HepG2 (cell line): ENCODE measurements around the gene DCK. TPM values are rescaled to one million over a fixed set of nuclear protein-coding genes. Genes with fewer than 3 reads are reported as not detected.

ENCODE experiments used
- ATM ChIP-seq: fragments of 450-650 bp; IDR thresholded peaks from 2 replicates; pipeline ENCODE4 v1.7.1; 2017; ENCODE audit warnings: mild to moderate bottlenecking, borderline replicate concordance
- DMAP1 ChIP-seq: IDR thresholded peaks from 2 replicates; pipeline ENCODE4 v1.6.1; 2016
- FIP1L1 ChIP-seq: fragments of 200-400 bp; formaldehyde crosslinking; IDR thresholded peaks from 2 replicates; pipeline ENCODE4 v1.6.1; 2018; ENCODE audit warnings: low read depth, mild to moderate bottlenecking, low read length, moderate library complexity, borderline replicate concordance; ENCODE audit not compliant: insufficient read depth
- GLI4 ChIP-seq: sonication (generic); formaldehyde crosslinking; IDR thresholded peaks from 2 replicates; pipeline ENCODE4 v1.5.1; 2020; ENCODE audit warnings: missing genetic modification reagents, mild to moderate bottlenecking, moderate library complexity, borderline replicate concordance
- IKZF4 ChIP-seq: sonication (generic); formaldehyde crosslinking; IDR thresholded peaks from 2 replicates; pipeline ENCODE4 v1.5.1; 2020; ENCODE audit warnings: borderline replicate concordance, mild to moderate bottlenecking, low read depth, missing genetic modification reagents; ENCODE audit errors: not compliant biosample characterization
- PCBP1 ChIP-seq: fragments of 200-400 bp; formaldehyde crosslinking; IDR thresholded peaks from 2 replicates; pipeline ENCODE4 v1.6.1; 2017; ENCODE audit warnings: mild to moderate bottlenecking, low read depth, low read length, borderline replicate concordance
- RFX3 ChIP-seq: IDR thresholded peaks from 2 replicates; pipeline ENCODE4 v1.6.1; 2016; ENCODE audit warnings: missing biosample characterization, missing genetic modification reagents
- RXRB ChIP-seq: IDR thresholded peaks from 2 replicates; pipeline ENCODE4 v1.6.1; 2016; ENCODE audit warnings: borderline replicate concordance, missing genetic modification reagents, missing compliant biosample characterization
- TOE1 ChIP-seq: sonication (generic); formaldehyde crosslinking; IDR thresholded peaks from 2 replicates; pipeline ENCODE4 v1.4.0; 2020; ENCODE audit warnings: mild to moderate bottlenecking, missing genetic modification reagents
- ZKSCAN1 ChIP-seq: fragments of 150-350 bp; IDR thresholded peaks from 2 replicates; pipeline ENCODE4 v1.6.1; 2014; ENCODE audit warnings: low read length
- ZNF20 ChIP-seq: sonication (generic); formaldehyde crosslinking; IDR thresholded peaks from 2 replicates; pipeline ENCODE4 v1.4.0; 2020; ENCODE audit warnings: mild to moderate bottlenecking, moderate library complexity, missing genetic modification reagents
- ZNF331 ChIP-seq: sonication (generic); formaldehyde crosslinking; IDR thresholded peaks from 2 replicates; pipeline ENCODE4 v1.4.0; 2020; ENCODE audit warnings: missing genetic modification reagents
- ZNF501 ChIP-seq: sonication (generic); formaldehyde crosslinking; IDR thresholded peaks from 2 replicates; pipeline ENCODE4 v1.5.1; 2020; ENCODE audit warnings: mild to moderate bottlenecking, moderate library complexity, missing genetic modification reagents
- ZSCAN21 ChIP-seq: sonication (generic); formaldehyde crosslinking; IDR thresholded peaks from 2 replicates; pipeline ENCODE4 v1.8.0; 2022; ENCODE audit warnings: mild to moderate bottlenecking, missing genetic modification reagents, moderate library complexity, borderline replicate concordance
- polyA plus RNA-seq, 8 experiments: library from polyadenylated mRNA; depleted of rRNA in 3 of 8; stranded (reverse) in 7 of 8; unstranded in 1 of 8; fragments of >200 nt; fragmentation: Illumina TruSeq in 4 of 8; extraction: Trizol in 4 of 8; gene quantifications; 2 replicates each; pipeline versions ENCODE4 v1.2.1 to v1.2.3, GENCODE V29; 2011 to 2016; ENCODE audit warnings: low read depth in 4 of 8, missing spikeins in 1 of 8, mixed read lengths in 1 of 8; ENCODE audit not compliant: insufficient read depth in 1 of 8
- total RNA-seq, 5 experiments: library from RNA; depleted of rRNA; stranded (reverse); fragments of >200 nt; fragmentation: Illumina TruSeq; extraction: Trizol; gene quantifications; 2 replicates each; pipeline ENCODE4 v1.2.3, GENCODE V29; 2016; ENCODE audit warnings: low read depth in 1 of 5
- TF ChIP-seq, protein P1 (sequence below): sonication (generic); formaldehyde crosslinking; IDR thresholded peaks from 2 replicates; pipeline ENCODE4 v1.8.1; 2023; ENCODE audit warnings: mild to moderate bottlenecking, missing genetic modification reagents
- TF ChIP-seq, protein P2 (sequence below): sonication (generic); formaldehyde crosslinking; IDR thresholded peaks from 2 replicates; pipeline ENCODE4 v1.4.0; 2020; ENCODE audit warnings: missing genetic modification reagents
- TF ChIP-seq, protein P3 (sequence below): sonication (generic); formaldehyde crosslinking; IDR thresholded peaks from 2 replicates; pipeline ENCODE4 v1.5.0; 2020; ENCODE audit warnings: mild to moderate bottlenecking, missing genetic modification reagents
- TF ChIP-seq, protein P4 (sequence below): sonication (generic); formaldehyde crosslinking; IDR thresholded peaks from 2 replicates; pipeline ENCODE4 v1.8.0; 2022; ENCODE audit warnings: missing genetic modification reagents, mild to moderate bottlenecking, moderate library complexity, borderline replicate concordance
- TF ChIP-seq, protein P5 (sequence below): sonication (generic); formaldehyde crosslinking; IDR thresholded peaks from 2 replicates; pipeline ENCODE4 v1.8.0; 2022; ENCODE audit warnings: mild to moderate bottlenecking, missing genetic modification reagents, moderate library complexity

DCK gene
- total and polyA plus RNA-seq, 2 of the 13 experiments (the other 11 are each of a cell fraction or from before 2014, with no cell fraction given), result 5.7 to 21.8 TPM

DNA sequence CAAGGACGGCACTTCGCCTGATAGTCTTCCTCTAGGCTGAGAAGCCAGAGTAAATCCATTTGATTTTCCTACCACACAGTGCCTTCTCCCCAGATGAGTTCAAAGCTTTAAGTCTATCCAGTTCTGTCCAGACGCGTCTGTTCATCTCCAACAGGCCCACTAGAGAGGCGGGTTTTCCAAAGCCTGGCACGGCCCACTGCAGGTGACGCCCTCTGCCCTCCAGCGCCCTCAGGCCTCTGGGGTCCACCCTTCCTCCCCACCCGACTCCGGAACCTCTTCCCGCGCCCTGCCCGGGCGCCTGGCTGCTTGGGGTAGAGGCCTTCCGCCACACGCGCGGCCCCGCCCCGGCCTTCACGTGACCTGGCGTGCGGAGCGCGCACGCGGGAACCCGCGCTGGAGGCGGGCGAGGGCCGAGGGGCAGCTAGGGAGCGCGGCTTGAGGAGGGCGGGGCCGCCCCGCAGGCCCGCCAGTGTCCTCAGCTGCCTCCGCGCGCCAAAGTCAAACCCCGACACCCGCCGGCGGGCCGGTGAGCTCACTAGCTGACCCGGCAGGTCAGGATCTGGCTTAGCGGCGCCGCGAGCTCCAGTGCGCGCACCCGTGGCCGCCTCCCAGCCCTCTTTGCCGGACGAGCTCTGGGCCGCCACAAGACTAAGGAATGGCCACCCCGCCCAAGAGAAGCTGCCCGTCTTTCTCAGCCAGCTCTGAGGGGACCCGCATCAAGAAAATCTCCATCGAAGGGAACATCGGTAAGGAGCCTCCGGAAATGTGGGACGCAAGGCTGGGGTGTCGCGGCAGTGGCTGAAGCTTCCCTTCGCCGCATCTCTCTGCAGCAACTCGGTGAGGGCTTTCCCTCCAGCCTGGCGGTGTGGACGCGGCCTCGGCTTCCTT lies at the start of gene DCK (continued):
- TF ChIP-seq, protein P1, sequence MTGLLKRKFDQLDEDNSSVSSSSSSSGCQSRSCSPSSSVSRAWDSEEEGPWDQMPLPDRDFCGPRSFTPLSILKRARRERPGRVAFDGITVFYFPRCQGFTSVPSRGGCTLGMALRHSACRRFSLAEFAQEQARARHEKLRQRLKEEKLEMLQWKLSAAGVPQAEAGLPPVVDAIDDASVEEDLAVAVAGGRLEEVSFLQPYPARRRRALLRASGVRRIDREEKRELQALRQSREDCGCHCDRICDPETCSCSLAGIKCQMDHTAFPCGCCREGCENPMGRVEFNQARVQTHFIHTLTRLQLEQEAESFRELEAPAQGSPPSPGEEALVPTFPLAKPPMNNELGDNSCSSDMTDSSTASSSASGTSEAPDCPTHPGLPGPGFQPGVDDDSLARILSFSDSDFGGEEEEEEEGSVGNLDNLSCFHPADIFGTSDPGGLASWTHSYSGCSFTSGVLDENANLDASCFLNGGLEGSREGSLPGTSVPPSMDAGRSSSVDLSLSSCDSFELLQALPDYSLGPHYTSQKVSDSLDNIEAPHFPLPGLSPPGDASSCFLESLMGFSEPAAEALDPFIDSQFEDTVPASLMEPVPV, result 0 out of 2 replicates have a peak, but pooled peaks have one; percentile 69
- no peak for TF ChIP-seq RFX3
- TF ChIP-seq FIP1L1, result no peak
- no peak for TF ChIP-seq ZKSCAN1
- no peak for TF ChIP-seq GLI4 (CRISPR knock-in tag)
- TF ChIP-seq RXRB (CRISPR knock-in tag), result peak; percentile 62
- peak; percentile 71; the same call in 1 of the 2 replicates for TF ChIP-seq ZNF501 (CRISPR knock-in tag)
- no peak for TF ChIP-seq IKZF4 (CRISPR knock-in tag)
- no peak for TF ChIP-seq TOE1 (CRISPR knock-in tag)
- TF ChIP-seq, protein P2, sequence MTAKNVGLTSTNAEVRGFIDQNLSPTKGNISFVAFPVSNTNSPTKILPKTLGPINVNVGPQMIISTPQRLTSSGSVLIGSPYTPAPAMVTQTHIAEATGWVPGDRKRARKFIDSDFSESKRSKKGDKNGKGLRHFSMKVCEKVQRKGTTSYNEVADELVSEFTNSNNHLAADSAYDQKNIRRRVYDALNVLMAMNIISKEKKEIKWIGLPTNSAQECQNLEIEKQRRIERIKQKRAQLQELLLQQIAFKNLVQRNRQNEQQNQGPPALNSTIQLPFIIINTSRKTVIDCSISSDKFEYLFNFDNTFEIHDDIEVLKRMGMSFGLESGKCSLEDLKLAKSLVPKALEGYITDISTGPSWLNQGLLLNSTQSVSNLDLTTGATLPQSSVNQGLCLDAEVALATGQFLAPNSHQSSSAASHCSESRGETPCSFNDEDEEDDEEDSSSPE (CRISPR knock-in tag), result peak; percentile 97; the same call in 1 of the 2 replicates
- TF ChIP-seq ZSCAN21 (CRISPR knock-in tag), result peak; percentile 79; the same call in 1 of the 2 replicates
- TF ChIP-seq ATM, result no peak
- TF ChIP-seq, protein P3, sequence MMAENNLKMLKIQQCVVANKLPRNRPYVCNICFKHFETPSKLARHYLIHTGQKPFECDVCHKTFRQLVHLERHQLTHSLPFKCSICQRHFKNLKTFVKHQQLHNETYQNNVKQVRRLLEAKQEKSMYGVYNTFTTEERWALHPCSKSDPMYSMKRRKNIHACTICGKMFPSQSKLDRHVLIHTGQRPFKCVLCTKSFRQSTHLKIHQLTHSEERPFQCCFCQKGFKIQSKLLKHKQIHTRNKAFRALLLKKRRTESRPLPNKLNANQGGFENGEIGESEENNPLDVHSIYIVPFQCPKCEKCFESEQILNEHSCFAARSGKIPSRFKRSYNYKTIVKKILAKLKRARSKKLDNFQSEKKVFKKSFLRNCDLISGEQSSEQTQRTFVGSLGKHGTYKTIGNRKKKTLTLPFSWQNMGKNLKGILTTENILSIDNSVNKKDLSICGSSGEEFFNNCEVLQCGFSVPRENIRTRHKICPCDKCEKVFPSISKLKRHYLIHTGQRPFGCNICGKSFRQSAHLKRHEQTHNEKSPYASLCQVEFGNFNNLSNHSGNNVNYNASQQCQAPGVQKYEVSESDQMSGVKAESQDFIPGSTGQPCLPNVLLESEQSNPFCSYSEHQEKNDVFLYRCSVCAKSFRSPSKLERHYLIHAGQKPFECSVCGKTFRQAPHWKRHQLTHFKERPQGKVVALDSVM (CRISPR knock-in tag), result peak; percentile 76
- TF ChIP-seq, protein P4, sequence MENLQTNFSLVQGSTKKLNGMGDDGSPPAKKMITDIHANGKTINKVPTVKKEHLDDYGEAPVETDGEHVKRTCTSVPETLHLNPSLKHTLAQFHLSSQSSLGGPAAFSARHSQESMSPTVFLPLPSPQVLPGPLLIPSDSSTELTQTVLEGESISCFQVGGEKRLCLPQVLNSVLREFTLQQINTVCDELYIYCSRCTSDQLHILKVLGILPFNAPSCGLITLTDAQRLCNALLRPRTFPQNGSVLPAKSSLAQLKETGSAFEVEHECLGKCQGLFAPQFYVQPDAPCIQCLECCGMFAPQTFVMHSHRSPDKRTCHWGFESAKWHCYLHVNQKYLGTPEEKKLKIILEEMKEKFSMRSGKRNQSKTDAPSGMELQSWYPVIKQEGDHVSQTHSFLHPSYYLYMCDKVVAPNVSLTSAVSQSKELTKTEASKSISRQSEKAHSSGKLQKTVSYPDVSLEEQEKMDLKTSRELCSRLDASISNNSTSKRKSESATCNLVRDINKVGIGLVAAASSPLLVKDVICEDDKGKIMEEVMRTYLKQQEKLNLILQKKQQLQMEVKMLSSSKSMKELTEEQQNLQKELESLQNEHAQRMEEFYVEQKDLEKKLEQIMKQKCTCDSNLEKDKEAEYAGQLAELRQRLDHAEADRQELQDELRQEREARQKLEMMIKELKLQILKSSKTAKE, result peak; percentile 57; the same call in 1 of the 2 replicates
- TF ChIP-seq DMAP1 (CRISPR knock-in tag), result peak; percentile 33; the same call in 1 of the 2 replicates
- TF ChIP-seq, protein P5, sequence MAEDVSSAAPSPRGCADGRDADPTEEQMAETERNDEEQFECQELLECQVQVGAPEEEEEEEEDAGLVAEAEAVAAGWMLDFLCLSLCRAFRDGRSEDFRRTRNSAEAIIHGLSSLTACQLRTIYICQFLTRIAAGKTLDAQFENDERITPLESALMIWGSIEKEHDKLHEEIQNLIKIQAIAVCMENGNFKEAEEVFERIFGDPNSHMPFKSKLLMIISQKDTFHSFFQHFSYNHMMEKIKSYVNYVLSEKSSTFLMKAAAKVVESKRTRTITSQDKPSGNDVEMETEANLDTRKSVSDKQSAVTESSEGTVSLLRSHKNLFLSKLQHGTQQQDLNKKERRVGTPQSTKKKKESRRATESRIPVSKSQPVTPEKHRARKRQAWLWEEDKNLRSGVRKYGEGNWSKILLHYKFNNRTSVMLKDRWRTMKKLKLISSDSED (CRISPR knock-in tag), result no peak
- no peak for TF ChIP-seq PCBP1
- TF ChIP-seq ZNF20 (CRISPR knock-in tag), result no peak
- TF ChIP-seq ZNF331 (CRISPR knock-in tag), result peak; percentile 47; the same call in 1 of the 2 replicates
